Pancreas (tissue), 10 donors: ENCODE data around the gene FBXO38. TPM values are rescaled to one million over a fixed set of nuclear protein-coding genes. Genes with fewer than 3 reads are reported as not detected.

ENCODE experiments used
- ATAC-seq, 4 donors: fragments of 200-7000 bp; cut with Tn5 transposase; one replicate each; pipeline versions ENCODE4 v1.8.0 to v1.9.1; 2020; ENCODE audit warnings: mild to moderate bottlenecking in 4 of 4, moderate library complexity in 4 of 4
- DNase-seq, 6 donors: peaks; one replicate each; pipeline ENCODE4 v3.0.0-alpha.2; 2020
- FAIRE-seq: peaks from 2 replicates; lab custom pipeline; 2012; peaks lifted over from hg19 to GRCh38; lab: Jason Lieb, UNC
- H3K27ac ChIP-seq, 4 donors: fragments of 200-600 bp; sonication (generic); 1 replicate in 3 of 4; 2 replicates in 1 of 4; pipeline versions ENCODE4 v1.5.0 to v1.8.0; 2020
- H3K27me3 ChIP-seq, 4 donors: fragments of 200-600 bp; one replicate each; pipeline ENCODE4 v1.8.0; 2021
- H3K36me3 ChIP-seq, 3 donors: fragments of 200-600 bp; sonication (generic) in 1 of 3; one replicate each; pipeline versions ENCODE4 v1.5.0 to v1.8.0; 2020 to 2021
- H3K4me1 ChIP-seq, 3 donors: fragments of 200-600 bp; one replicate each; pipeline ENCODE4 v1.8.0; 2021
- H3K4me3 ChIP-seq, 4 donors: fragments of 200-600 bp; sonication (generic) in 2 of 4; one replicate each; pipeline versions ENCODE4 v1.5.0 to v1.8.0; 2020 to 2021
- H3K9me3 ChIP-seq, 4 donors: fragments of 200-600 bp; one replicate each; pipeline ENCODE4 v1.8.0; 2021
- CTCF ChIP-seq, 4 donors: fragments of 200-600 bp; sonication (generic) in 3 of 4; IDR thresholded peaks; one replicate each; pipeline versions ENCODE4 v1.5.0 to v1.8.0; 2021; ENCODE audit warnings: antibody characterized with exemption in 4 of 4
- WGBS, 2 donors: extraction: QIAGEN DNeasy Blood & Tissue Kit; methylation state at CpG; one replicate each; pipeline ENCODE4 v1.1.7; 2013; 5-methylcytosine and 5-hydroxymethylcytosine counted together
- intact Hi-C, 3 donors: fragments of 100-400 bp; cut with DNase I; formaldehyde crosslinking; loops; one replicate each; pipeline versions ENCODE4 v1.11.1 to v1.14.2; 2022
- polyA plus RNA-seq, 2 donors: library from polyadenylated mRNA; stranded (reverse); fragments of 200-250 nt; gene quantifications; one replicate each; pipeline ENCODE4 v1.2.3, GENCODE V29; 2013
- total RNA-seq, 6 donors: library from RNA; stranded (reverse); fragmentation: NEBNext Ultra II Directional in 4 of 6; extraction: Animal tissue kit (Norgen Biotek cat#: 25700) in 4 of 6; gene quantifications; one replicate each; pipeline versions ENCODE4 v1.2.1 to v1.2.4, GENCODE V29; 2021 to 2023
- donor health status: healthy with polysubstance abuse.
- donor health status: DM: no; HTN: no; CAD: no; lungs with moderate emphysema.
- donor health status: DM: no; HTN: no; CAD: no.
- donor health status: control.
- donor health status: control.
- donor health status: Bipolar disorder and iron deficiency.
- donor health status: DM: yes; HTN: yes; CAD: no.
- donor health status: DM: no; HTN: no; CAD: no.
- donor health status: DM: no; HTN: no; CAD: no.
- donor health status: DM: yes; HTN: yes; CAD: no.

The FBXO38 gene
- total and polyA plus RNA-seq, 8 donors, result 7.0 to 24.3 (median 15.7) TPM

- Histone ChIP-seq H3K4me1 (no peaks in the 10 kb centered on the region), H3K9me3 (no peaks in the 10 kb centered on the region), H3K36me3 (peaks cover 0 to 45% (median 21%) of the 10 kb centered on the region in 3 donors), H3K27ac (no peak overlapping the region), H3K27me3 (no peaks in the 10 kb centered on the region), H3K4me3 (no peak overlapping the region)
- intact Hi-C loops, result no loop called here
- FAIRE-seq (no peak), DNase-seq (no peak), ATAC-seq (no peak)
- 79 to 85% methylated on average over 14 of the region's 14 CpGs for WGBS, 2 donors
- TF ChIP-seq CTCF (IDR thresholded peaks at IDR 0.05), result no peak
These were observed 43.7 kb downstream of the FBXO38 start for GRCh38 chr5:148427370-148428042.

- 89 to 91% methylated on average over 2 of the region's 2 CpGs for WGBS, 2 donors
- H3K4me3 ChIP-seq, result no peak overlapping the region
- H3K36me3 ChIP-seq, result peaks cover 0 to 50% (median 21%) of the 10 kb centered on the region in 3 donors
- no peak for ATAC-seq
- no peak overlapping the region for H3K27ac ChIP-seq
- no peak for FAIRE-seq
- no peaks in the 10 kb centered on the region for H3K9me3 ChIP-seq
- no peaks in the 10 kb centered on the region for H3K4me1 ChIP-seq
- no peak for DNase-seq
- intact Hi-C loops, result no loop called here
- no peak for TF ChIP-seq CTCF (IDR thresholded peaks at IDR 0.05)
- H3K27me3 ChIP-seq, result no peaks in the 10 kb centered on the region
These were observed 45.1 kb downstream of the FBXO38 start for GRCh38 chr5:148428848-148429247.

- TF ChIP-seq CTCF (IDR thresholded peaks at IDR 0.05), result no peak
- intact Hi-C loops, result no loop called here
- H3K4me3 ChIP-seq, result no peak overlapping the region
- H3K27me3 ChIP-seq, result no peaks in the 10 kb centered on the region
- no peaks in the 10 kb centered on the region for H3K4me1 ChIP-seq
- ATAC-seq (no peak), DNase-seq (no peak), FAIRE-seq (no peak)
- no peaks in the 10 kb centered on the region for H3K9me3 ChIP-seq
- 90 to 91% methylated on average over 3 of the region's 3 CpGs for WGBS, 2 donors
- peaks cover 0 to 25% (median 0%) of the 10 kb centered on the region in 3 donors for H3K36me3 ChIP-seq
- no peak overlapping the region for H3K27ac ChIP-seq
These were observed 50.1 kb downstream of the FBXO38 start for GRCh38 chr5:148433826-148434225.

GRCh38 chr5:148436029-148436428 lies 52.3 kb downstream of the FBXO38 start:
- Histone ChIP-seq H3K36me3 (peaks cover 0 to 44% (median 0%) of the 10 kb centered on the region in 3 donors), H3K27me3 (no peaks in the 10 kb centered on the region), H3K4me3 (no peak overlapping the region), H3K9me3 (no peaks in the 10 kb centered on the region), H3K4me1 (no peaks in the 10 kb centered on the region), H3K27ac (no peak overlapping the region)
- intact Hi-C loops, result no loop called here
- 93 to 97% methylated on average over 3 of the region's 3 CpGs for WGBS, 2 donors
- DNase-seq, result no peak
- FAIRE-seq, result no peak
- no peak for TF ChIP-seq CTCF (IDR thresholded peaks at IDR 0.05)
- no peak for ATAC-seq

GRCh38 chr5:148437249-148437648 lies 53.5 kb downstream of the FBXO38 start:
- Histone ChIP-seq H3K9me3 (no peaks in the 10 kb centered on the region), H3K36me3 (peaks cover 0 to 55% (median 7%) of the 10 kb centered on the region in 3 donors), H3K4me1 (no peaks in the 10 kb centered on the region), H3K27ac (no peak overlapping the region), H3K27me3 (no peaks in the 10 kb centered on the region), H3K4me3 (no peak overlapping the region)
- DNase-seq (no peak), ATAC-seq (no peak), FAIRE-seq (no peak)
- 83 to 87% methylated on average over 6 of the region's 6 CpGs for WGBS, 2 donors
- intact Hi-C loops, result no loop called here
- no peak for TF ChIP-seq CTCF (IDR thresholded peaks at IDR 0.05)
